ENCODE results near the gene CPLX4.

- TF ChIP-seq POLR2AphosphoS5 (IDR thresholded peaks at IDR 0.05) = no peak
- no peak for TF ChIP-seq CTCF (IDR thresholded peaks at IDR 0.05)
- no peak for TF ChIP-seq POLR2A (IDR thresholded peaks at IDR 0.05)
- no peak for TF ChIP-seq EP300 (IDR thresholded peaks at IDR 0.05)
These were observed 11.8 kb downstream of the CPLX4 start for GRCh38 chr18:59306640-59307039.
